ENCODE data around the gene ATXN10.

DNA sequence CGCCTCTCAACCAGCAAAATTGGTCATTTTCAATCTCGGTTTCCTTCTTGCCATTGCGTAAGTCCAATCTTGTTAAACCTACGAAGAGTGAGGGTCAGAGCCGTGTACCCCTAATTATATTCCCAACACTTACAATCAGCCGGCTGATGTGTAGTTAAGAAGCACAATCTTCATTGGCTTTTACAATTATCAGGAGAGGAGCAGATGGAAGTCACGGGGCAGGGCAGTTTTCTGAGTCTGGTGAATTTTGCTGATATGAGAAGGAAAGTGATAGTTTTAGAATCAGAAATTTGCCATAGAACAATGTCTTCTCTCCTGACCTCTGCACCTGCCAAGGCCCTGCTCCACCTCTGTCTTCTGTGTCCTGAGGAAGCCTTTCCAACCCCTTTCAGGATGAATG is 35.0 kb upstream of the ATXN10 start:
- TF ChIP-seq ELF4 (IDR thresholded peaks at IDR 0.05) (no peak), SP1 (IDR thresholded peaks at IDR 0.05) (no peak), LEF1 (IDR thresholded peaks at IDR 0.05; ENCODE audit: borderline replicate concordance) (no peak), TARDBP (IDR thresholded peaks at IDR 0.05) (no peak), FOXK2 (IDR thresholded peaks at IDR 0.05) (no peak), SUZ12 (IDR thresholded peaks at IDR 0.05) (no peak), ZNF384 (IDR thresholded peaks at IDR 0.05) (no peak), L3MBTL2 (conservative IDR thresholded peaks at IDR 0.05) (no peak), NFRKB (IDR thresholded peaks at IDR 0.05) (no peak), FOXM1 (IDR thresholded peaks at IDR 0.05; ENCODE audit: borderline replicate concordance) (no peak), CTBP1 (IDR thresholded peaks at IDR 0.05; ENCODE audit: borderline replicate concordance) (no peak), FOXA1 (IDR thresholded peaks at IDR 0.05) (no peak)
